HG02763 (cell line): Measurements from ENCODE around the gene PIP4K2A.

Experiments used
- ATAC-seq: cut with Tn5 transposase; IDR thresholded peaks from one replicate; pipeline ENCODE4 v1.9.1; 2021; ENCODE audit warnings: mild to moderate bottlenecking, moderate library complexity; ENCODE audit not compliant: unreplicated experiment

The PIP4K2A gene

GRCh38 chr10:22604344-22605126 is 109.8 kb downstream of the PIP4K2A start:
- ATAC-seq, result no peak

- no peak for ATAC-seq
Measured at GRCh38 chr10:22603581-22603980, 110.8 kb downstream of the PIP4K2A start.

- ATAC-seq, result no peak
Measured at GRCh38 chr10:22601618-22602017, 112.8 kb downstream of the PIP4K2A start.

GRCh38 chr10:22599636-22600228 is 114.6 kb downstream of the PIP4K2A start:
- ATAC-seq, result no peak

- ATAC-seq, result no peak
Measured at GRCh38 chr10:22599048-22599561, 115.3 kb downstream of the PIP4K2A start.

DNA sequence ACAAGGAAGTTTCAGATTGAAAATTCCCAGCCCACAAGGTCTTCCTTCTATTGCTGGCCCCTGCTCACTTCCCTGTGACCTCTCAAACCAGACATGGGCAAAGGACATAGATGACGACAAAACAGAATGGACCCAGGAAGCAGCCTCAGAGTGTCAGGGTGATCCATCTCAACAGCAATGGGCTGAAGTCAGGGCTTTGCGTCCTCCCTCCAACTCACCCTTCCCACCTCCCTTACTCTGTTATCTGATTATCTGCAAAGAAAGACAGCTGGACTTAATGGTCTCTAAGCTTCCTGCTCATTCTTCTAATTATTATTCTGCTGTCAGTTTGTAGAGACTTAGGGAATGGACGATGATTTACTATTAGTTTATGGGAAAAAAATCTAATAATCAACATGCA is 115.9 kb downstream of the PIP4K2A start:
- ATAC-seq, result no peak

DNA sequence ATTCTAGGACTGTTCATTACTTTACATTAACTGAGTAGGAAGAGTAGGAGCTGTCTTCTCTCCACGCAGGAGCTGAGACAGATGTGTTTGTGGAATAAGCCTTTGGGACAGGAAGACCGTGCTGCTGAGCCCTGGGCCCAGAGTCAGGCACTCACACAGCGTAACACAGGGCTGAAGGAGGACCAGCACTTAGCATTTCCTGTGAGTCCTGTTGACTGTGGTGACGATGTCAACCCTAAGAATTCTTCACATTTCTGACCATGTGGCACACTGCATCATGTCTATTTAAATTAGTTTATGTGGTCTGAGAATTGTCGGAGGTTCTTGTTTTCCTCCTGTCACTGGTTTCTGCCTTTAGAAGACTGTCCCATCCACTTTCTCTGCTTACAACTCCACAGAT is 117.2 kb downstream of the PIP4K2A start:
- peak; percentile 73 for ATAC-seq

DNA sequence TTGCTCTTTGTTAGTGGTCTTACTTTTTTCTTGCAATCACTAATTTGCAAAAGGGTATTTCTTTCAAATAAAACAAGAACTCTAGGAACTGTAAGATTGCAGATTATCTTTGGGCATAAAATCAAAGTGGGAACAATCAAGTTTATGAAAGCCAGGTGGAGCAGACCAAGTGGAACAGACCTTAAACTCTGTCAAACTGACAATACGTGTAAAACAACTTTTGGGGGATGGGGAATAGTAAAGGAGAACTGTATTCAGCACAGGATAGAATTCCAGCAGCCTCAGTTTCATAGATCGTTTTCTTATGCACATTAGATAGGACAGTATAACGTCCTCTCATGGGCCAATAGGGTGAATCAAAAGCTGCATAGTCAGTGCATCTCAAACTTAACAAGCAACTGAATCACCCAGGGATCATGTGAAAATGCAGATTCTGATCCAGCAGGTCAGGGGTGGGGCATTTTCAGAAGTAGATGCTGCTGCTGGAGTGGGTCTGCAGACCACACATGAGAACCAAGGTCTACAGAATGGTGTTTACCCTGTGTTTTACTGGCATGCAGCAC is 120.7 kb downstream of the PIP4K2A start:
- ATAC-seq, result no peak

GRCh38 chr10:22593026-22593425 is 121.4 kb downstream of the PIP4K2A start:
- no peak for ATAC-seq

GRCh38 chr10:22589851-22590514 is 124.4 kb downstream of the PIP4K2A start:
- ATAC-seq, result no peak

GRCh38 chr10:22588462-22588861 is 125.9 kb downstream of the PIP4K2A start:
- no peak for ATAC-seq

DNA sequence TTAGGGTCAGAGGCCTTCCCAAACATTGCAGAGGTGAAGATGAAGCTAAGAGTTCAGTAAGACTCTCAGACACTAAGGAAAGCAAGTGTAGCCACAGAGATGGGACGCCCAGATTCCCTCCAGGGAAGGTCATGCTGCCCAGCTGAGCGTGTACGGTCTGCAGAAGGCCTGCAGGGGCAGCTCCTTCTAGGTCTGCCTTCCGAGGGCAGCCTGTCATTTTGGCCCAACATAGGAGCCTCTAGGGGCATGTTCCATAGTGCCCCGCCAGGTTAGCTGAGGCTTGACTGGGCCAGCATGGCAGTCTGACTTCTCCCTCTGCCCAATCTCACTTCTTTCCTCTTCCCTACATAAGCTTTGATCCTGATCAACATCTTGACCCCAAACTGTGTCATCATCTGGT is 130.7 kb downstream of the PIP4K2A start:
- ATAC-seq, result no peak

GRCh38 chr10:22581461-22581860 is 132.9 kb downstream of the PIP4K2A start:
- ATAC-seq, result no peak

GRCh38 chr10:22580711-22581110 is 133.7 kb downstream of the PIP4K2A start:
- ATAC-seq, result no peak

DNA sequence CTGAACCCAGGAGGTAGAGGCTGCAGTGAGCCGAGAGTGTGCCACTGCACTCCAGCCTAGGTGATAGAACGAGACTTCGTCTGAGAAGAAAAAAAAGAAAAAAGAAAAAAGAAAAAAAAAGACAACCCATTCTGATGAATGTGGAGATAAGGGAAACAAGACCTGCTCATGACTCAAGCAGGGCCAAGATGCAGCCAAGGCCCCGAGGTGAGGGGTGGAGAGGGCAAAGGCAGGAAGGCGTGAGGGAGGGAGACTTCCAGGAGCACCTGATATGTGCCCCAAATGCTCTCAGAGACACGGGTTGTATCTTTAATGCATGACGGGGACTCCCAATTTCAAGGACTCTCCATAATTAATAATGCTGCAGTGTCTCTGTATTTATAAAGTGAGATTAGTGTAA is 134.6 kb downstream of the PIP4K2A start:
- ATAC-seq, result no peak

- no peak for ATAC-seq
Measured at GRCh38 chr10:22573820-22574569, 140.4 kb downstream of the PIP4K2A start.

GRCh38 chr10:22570733-22571430 is 143.5 kb downstream of the PIP4K2A start:
- no peak for ATAC-seq

GRCh38 chr10:22570234-22570633 is 144.1 kb downstream of the PIP4K2A start:
- no peak for ATAC-seq

DNA sequence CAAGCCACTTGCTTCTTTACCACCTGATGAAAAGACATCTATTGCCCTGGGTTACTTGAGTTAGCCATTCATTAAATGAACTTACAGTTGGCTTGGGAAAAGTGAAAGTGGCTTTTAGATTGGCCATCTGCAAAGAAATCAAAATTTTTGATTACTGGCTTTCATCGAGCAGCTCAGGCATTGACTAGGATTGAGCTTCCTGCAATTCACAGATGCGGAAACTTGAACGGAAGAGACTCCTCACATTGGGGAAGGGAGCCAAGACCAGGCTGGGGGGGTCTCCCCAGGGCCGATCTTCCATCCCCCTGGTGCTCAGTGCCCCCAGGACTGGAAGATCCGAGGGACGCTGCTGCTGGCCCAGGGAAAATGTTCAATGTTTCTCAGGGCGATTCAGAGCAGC is 145.4 kb downstream of the PIP4K2A start:
- no peak for ATAC-seq

- no peak for ATAC-seq
Measured at GRCh38 chr10:22564060-22564459, 150.3 kb downstream of the PIP4K2A start.
